Measurements from ENCODE around the gene R3HDM2. TPM values are rescaled to one million over a fixed set of nuclear protein-coding genes. Genes with fewer than 3 reads are reported as not detected.

R3HDM2 gene
- total RNA-seq, 1 experiment from 2014 or later: 45.4 TPM

DNA sequence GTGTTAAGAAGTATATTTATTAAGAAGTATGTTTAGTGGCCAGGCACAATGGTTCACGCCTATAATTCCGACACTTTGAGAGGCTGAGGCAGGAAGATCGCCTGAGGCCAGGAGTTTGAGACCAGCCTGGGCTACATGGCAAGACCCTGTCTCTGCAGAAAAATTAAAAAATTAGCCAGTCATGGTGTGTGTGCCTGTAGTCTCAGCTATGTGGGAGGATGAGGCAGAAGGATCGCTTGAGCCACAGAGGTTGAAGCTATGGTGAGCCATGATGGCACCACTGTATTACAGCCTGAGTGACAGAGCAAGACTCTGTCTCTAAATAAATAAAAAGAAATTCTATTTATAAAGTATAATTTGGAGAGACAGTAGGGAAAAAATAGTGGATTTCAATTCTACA, 20.3 kb downstream of the R3HDM2 start:
- POLR2A ChIA-PET: interaction anchor here (1.1 kb wide), 1 partner anchor 9 kb away, joined by 3 read pairs; no protein-coding TSS in a partner anchor

DNA sequence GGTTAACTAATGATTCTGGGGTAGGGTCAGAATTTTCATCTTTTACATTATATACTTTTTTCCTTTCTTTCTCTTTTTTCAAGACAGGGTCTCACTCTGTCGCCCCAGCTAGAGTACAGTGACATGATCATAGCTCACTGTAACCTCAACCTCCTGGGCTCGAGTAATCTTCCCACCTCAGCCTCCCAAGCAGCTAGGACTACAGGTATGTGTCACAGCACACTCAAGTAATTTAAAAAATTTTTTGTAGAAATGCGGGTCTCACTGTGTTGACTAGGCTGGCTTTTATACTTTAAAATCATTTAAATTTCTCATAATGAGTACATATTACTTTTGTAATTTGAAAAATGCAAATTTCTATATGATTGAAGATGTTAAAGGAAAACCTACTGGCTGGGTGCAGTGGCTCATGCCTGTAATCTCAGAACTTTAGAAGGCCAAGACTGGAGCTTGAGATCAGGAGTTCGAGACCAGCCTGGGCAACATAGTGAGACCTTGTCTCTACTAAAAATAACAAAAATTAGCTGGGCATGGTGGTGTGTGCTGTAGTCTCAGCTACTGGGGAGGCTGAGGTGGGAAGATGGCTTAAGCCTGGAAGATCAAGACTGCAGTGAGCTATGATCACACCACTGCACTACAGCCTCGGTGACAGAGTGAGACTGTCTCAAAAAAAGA, 25.7 kb downstream of the R3HDM2 start:
- RAD21 ChIA-PET (ENCODE audit: low non-redundant PET in 1 of 2, low total read pairs in 2 of 2, uncharacterized antibody in 2 of 2, unreplicated experiment in 2 of 2): interaction anchor here in 1 of 2 experiments (0.6 kb wide), 1 partner anchor 12 kb away, joined by 3 read pairs; no protein-coding TSS in a partner anchor
- TF ChIP-seq CBX3 (IDR thresholded peaks at IDR 0.05; ENCODE audit: low read depth) (no peak), ZFX (IDR thresholded peaks at IDR 0.05) (no peak), SRF (IDR thresholded peaks at IDR 0.05; ENCODE audit: low read depth) (no peak), POLR2A (IDR thresholded peaks at IDR 0.05; ENCODE audit: borderline replicate concordance, extremely low read depth, insufficient read depth, insufficient read length) (no peak), EZH2 (IDR thresholded peaks at IDR 0.05) (no peak), YY1 (IDR thresholded peaks at IDR 0.05; ENCODE audit: extremely low read depth, insufficient replicate concordance, low read depth, low read length) (no peak)
- TF ChIP-seq, protein P1, sequence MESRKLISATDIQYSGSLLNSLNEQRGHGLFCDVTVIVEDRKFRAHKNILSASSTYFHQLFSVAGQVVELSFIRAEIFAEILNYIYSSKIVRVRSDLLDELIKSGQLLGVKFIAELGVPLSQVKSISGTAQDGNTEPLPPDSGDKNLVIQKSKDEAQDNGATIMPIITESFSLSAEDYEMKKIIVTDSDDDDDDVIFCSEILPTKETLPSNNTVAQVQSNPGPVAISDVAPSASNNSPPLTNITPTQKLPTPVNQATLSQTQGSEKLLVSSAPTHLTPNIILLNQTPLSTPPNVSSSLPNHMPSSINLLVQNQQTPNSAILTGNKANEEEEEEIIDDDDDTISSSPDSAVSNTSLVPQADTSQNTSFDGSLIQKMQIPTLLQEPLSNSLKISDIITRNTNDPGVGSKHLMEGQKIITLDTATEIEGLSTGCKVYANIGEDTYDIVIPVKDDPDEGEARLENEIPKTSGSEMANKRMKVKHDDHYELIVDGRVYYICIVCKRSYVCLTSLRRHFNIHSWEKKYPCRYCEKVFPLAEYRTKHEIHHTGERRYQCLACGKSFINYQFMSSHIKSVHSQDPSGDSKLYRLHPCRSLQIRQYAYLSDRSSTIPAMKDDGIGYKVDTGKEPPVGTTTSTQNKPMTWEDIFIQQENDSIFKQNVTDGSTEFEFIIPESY (IDR thresholded peaks at IDR 0.05; ENCODE audit: extremely low read depth, insufficient replicate concordance, low read length): no peak
- TF ChIP-seq, protein P2, sequence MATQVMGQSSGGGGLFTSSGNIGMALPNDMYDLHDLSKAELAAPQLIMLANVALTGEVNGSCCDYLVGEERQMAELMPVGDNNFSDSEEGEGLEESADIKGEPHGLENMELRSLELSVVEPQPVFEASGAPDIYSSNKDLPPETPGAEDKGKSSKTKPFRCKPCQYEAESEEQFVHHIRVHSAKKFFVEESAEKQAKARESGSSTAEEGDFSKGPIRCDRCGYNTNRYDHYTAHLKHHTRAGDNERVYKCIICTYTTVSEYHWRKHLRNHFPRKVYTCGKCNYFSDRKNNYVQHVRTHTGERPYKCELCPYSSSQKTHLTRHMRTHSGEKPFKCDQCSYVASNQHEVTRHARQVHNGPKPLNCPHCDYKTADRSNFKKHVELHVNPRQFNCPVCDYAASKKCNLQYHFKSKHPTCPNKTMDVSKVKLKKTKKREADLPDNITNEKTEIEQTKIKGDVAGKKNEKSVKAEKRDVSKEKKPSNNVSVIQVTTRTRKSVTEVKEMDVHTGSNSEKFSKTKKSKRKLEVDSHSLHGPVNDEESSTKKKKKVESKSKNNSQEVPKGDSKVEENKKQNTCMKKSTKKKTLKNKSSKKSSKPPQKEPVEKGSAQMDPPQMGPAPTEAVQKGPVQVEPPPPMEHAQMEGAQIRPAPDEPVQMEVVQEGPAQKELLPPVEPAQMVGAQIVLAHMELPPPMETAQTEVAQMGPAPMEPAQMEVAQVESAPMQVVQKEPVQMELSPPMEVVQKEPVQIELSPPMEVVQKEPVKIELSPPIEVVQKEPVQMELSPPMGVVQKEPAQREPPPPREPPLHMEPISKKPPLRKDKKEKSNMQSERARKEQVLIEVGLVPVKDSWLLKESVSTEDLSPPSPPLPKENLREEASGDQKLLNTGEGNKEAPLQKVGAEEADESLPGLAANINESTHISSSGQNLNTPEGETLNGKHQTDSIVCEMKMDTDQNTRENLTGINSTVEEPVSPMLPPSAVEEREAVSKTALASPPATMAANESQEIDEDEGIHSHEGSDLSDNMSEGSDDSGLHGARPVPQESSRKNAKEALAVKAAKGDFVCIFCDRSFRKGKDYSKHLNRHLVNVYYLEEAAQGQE (IDR thresholded peaks at IDR 0.05; ENCODE audit: low read depth): no peak

More for the DNA sequence above, 20.3 kb downstream of the R3HDM2 start:
- ATAC-seq (no peak), DNase-seq (ENCODE audit: low read depth, low spot score) (no peak)
- BruUV-seq (replicated peaks): no TSS peak
- Histone ChIP-seq H3K4me1 (ENCODE audit: control insufficient read depth in 1 of 2, insufficient read depth in 2 of 2, low read length in 2 of 2) (no peaks in the 10 kb centered on the region), H4K20me1 (ENCODE audit: insufficient read depth) (peaks cover 5% of the 10 kb centered on the region; the same call in 1 of the 2 replicates), H3K27me3 (ENCODE audit: insufficient read depth, low read length) (no peaks in the 10 kb centered on the region), H3K9ac (ENCODE audit: low read length) (no peak overlapping the region), H3K9me3 (ENCODE audit: control insufficient read depth in 1 of 2, insufficient read depth in 1 of 2, low read depth in 1 of 2, low read length in 2 of 2) (no peaks in the 10 kb centered on the region), H3K4me3 (replicated peaks in 1 of 2; ENCODE audit: low read depth in 1 of 2, low read length in 2 of 2) (no peak overlapping the region), H3K36me3 (ENCODE audit: control insufficient read depth in 1 of 2, insufficient read depth in 2 of 2, low read length in 2 of 2) (no peaks in the 10 kb centered on the region), H3K79me2 (ENCODE audit: insufficient read depth, low read length) (no peaks in the 10 kb centered on the region; the same call in 1 of the 2 replicates), H2AFZ (ENCODE audit: low read depth, low read length, poor library complexity, severe bottlenecking) (no peak overlapping the region), H3K27ac (ENCODE audit: low read depth, low read length) (no peak overlapping the region), H3K4me2 (ENCODE audit: low read length) (no peak overlapping the region), H3K9me2 (ENCODE audit: insufficient read depth) (no peaks in the 10 kb centered on the region)
- TF ChIP-seq CEBPB (IDR thresholded peaks at IDR 0.05; ENCODE audit: low read depth): no peak
- TF ChIP-seq, protein P3, sequence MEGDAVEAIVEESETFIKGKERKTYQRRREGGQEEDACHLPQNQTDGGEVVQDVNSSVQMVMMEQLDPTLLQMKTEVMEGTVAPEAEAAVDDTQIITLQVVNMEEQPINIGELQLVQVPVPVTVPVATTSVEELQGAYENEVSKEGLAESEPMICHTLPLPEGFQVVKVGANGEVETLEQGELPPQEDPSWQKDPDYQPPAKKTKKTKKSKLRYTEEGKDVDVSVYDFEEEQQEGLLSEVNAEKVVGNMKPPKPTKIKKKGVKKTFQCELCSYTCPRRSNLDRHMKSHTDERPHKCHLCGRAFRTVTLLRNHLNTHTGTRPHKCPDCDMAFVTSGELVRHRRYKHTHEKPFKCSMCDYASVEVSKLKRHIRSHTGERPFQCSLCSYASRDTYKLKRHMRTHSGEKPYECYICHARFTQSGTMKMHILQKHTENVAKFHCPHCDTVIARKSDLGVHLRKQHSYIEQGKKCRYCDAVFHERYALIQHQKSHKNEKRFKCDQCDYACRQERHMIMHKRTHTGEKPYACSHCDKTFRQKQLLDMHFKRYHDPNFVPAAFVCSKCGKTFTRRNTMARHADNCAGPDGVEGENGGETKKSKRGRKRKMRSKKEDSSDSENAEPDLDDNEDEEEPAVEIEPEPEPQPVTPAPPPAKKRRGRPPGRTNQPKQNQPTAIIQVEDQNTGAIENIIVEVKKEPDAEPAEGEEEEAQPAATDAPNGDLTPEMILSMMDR (IDR thresholded peaks at IDR 0.05 in 2 of 3, conservative IDR thresholded peaks at IDR 0.05 in 1 of 3; ENCODE audit: borderline replicate concordance in 1 of 3, insufficient read depth in 1 of 3, low read depth in 2 of 3, low read length in 2 of 3): no peak
- ChIA-PET RAD21 (ENCODE audit: low non-redundant PET in 1 of 2, low total read pairs in 2 of 2, uncharacterized antibody in 2 of 2, unreplicated experiment in 2 of 2) (no interaction called here), CTCF (interaction anchor here (0.8 kb wide), 1 partner anchor 9 kb away, joined by 3 read pairs; no protein-coding TSS in a partner anchor)
- intact Hi-C loops (cut with micrococcal nuclease): no loop called here

More for the DNA sequence above, 25.7 kb downstream of the R3HDM2 start:
- no peak overlapping the region for H2AFZ ChIP-seq (ENCODE audit: low read depth, low read length, poor library complexity, severe bottlenecking)
- H3K27ac ChIP-seq (ENCODE audit: low read depth, low read length): no peak overlapping the region
- DNase-seq (ENCODE audit: low read depth, low spot score) (no peak), ATAC-seq (no peak)
- POLR2A ChIA-PET: no interaction called here
- H3K4me1 ChIP-seq (ENCODE audit: control insufficient read depth in 1 of 2, insufficient read depth in 2 of 2, low read length in 2 of 2): no peaks in the 10 kb centered on the region
- H3K4me2 ChIP-seq (ENCODE audit: low read length): no peak overlapping the region
- CTCF ChIA-PET: no interaction called here
- no peaks in the 10 kb centered on the region for H3K9me3 ChIP-seq (ENCODE audit: control insufficient read depth in 1 of 2, insufficient read depth in 1 of 2, low read depth in 1 of 2, low read length in 2 of 2)
- no peaks in the 10 kb centered on the region for H3K79me2 ChIP-seq (ENCODE audit: insufficient read depth, low read length)
- no peaks in the 10 kb centered on the region for H3K27me3 ChIP-seq (ENCODE audit: insufficient read depth, low read length)
- no peak overlapping the region for H3K4me3 ChIP-seq (replicated peaks in 1 of 2; ENCODE audit: low read depth in 1 of 2, low read length in 2 of 2)
- intact Hi-C loops (cut with micrococcal nuclease): no loop called here
- H3K9ac ChIP-seq (ENCODE audit: low read length): no peak overlapping the region
- H4K20me1 ChIP-seq (ENCODE audit: insufficient read depth): no peaks in the 10 kb centered on the region
- H3K36me3 ChIP-seq (ENCODE audit: control insufficient read depth in 1 of 2, insufficient read depth in 2 of 2, low read length in 2 of 2): no peaks in the 10 kb centered on the region
- H3K9me2 ChIP-seq (ENCODE audit: insufficient read depth): no peaks in the 10 kb centered on the region
- no TSS peak for BruUV-seq (replicated peaks)

Measured in HCT116 (cell line).